Measurements from ENCODE around the gene CNTNAP5.

Gene CNTNAP5

GRCh38 chr2:124933883-124934282, 908.8 kb downstream of the CNTNAP5 start:
- no peak for DNase-seq

GRCh38 chr2:124953921-124954320, 928.8 kb downstream of the CNTNAP5 start:
- no peak for DNase-seq

DNA sequence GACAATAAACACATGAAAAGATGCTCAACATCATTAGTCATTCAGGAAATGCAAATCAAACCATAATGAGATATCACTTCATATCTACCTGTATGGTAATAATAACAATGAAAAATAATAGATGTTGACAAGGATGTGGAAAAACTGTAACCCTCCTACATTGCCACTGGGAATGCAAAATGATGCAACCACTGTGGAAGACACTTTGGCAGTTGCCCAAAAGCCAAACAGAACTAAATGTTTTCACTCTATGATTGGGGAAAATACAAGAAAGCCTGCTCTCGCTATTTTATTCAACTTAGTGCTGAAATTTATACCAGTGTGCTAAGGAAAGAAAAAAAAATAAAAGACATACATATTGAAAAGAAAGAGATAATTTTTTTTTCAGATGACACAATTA, 934.5 kb downstream of the CNTNAP5 start:
- no peak for DNase-seq

GRCh38 chr2:124961132-124961531, 936.0 kb downstream of the CNTNAP5 start:
- DNase-seq: no peak
